Activated naive CD4-positive, alpha-beta T cell treated with anti-CD3 and anti-CD28 coated beads, Interleukin-2, amount 50 U/mL, for 72 hours (primary cell): ENCODE data around the gene LRRC56. TPM values are rescaled to one million over a fixed set of nuclear protein-coding genes. Genes with fewer than 3 reads are reported as not detected.
A peak's percentile ranks its signal among the peaks of the same experiment; 100 is the strongest.

ENCODE experiments used
- ATAC-seq, 2 donors: fragments of 150-1000 bp; cut with Tn5 transposase; 2 replicates each; pipeline ENCODE4 v1.10.0; 2021; ENCODE audit warnings: mild to moderate bottlenecking in 2 of 2, moderate library complexity in 2 of 2
- DNase-seq, 2 donors: peaks; one replicate each; pipeline ENCODE4 v3.0.0; 2021 to 2022; ENCODE audit warnings: low spot score in 2 of 2
- H3K27ac Mint-ChIP-seq, 2 donors: one replicate each; pipeline ENCODE4 v1.8.0; 2022; ENCODE audit warnings: mild to moderate bottlenecking in 2 of 2, mixed read lengths in 2 of 2
- H3K36me3 Mint-ChIP-seq, 2 donors: one replicate each; pipeline ENCODE4 v1.8.0; 2022; ENCODE audit warnings: mixed read lengths in 2 of 2
- H3K9me3 Mint-ChIP-seq, 2 donors: one replicate each; pipeline ENCODE4 v1.8.0; 2022; ENCODE audit warnings: mixed read lengths in 2 of 2
- total RNA-seq, 2 donors: library from RNA; stranded (reverse); gene quantifications; one replicate each; pipeline ENCODE4 v1.2.3, GENCODE V29; 2022

LRRC56 gene
- total RNA-seq, 2 donors from 2014 or later = 1.7 to 2.8 TPM

- Mint-ChIP-seq H3K27ac (peak overlapping the region; percentile 88 to 97), H3K36me3 (peaks cover 15 to 17% of the 10 kb centered on the region in 2 donors), H3K9me3 (no peaks in the 10 kb centered on the region)
- ATAC-seq (peak; percentile 96 to 99), DNase-seq (peak; percentile 68 to 83)
Observed at GRCh38 chr11:587978-588380, 50.7 kb downstream of the LRRC56 start.

DNA sequence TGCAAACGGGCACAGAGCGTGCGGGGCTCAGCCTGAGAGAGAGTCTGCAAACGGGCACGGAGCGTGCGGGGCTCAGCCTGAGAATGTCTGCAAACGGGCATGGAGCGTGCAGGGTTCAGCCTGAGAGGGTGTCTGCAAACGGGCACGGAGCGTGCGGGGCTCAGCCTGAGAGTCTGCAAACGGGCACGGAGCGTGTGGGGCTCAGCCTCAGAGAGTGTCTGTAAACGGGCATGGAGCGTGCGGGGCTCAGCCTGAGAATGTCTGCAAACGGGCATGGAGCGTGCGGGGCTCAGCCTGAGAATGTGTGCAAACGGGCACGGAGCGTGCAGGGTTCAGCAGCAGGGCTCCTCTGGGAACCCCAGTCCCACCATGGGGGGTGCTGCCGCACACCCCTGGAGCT is 52.5 kb downstream of the LRRC56 start:
- Mint-ChIP-seq H3K27ac (no peak overlapping the region), H3K9me3 (no peaks in the 10 kb centered on the region), H3K36me3 (peaks cover 19 to 28% of the 10 kb centered on the region in 2 donors)
- DNase-seq = no peak
- no peak for ATAC-seq

- no peak for ATAC-seq
- Mint-ChIP-seq H3K9me3 (no peaks in the 10 kb centered on the region), H3K36me3 (peaks cover 19 to 28% of the 10 kb centered on the region in 2 donors), H3K27ac (peak overlapping the region in 1 of 2 donors; percentile 86)
- no peak for DNase-seq
Observed at GRCh38 chr11:590997-591396, 53.7 kb downstream of the LRRC56 start.

DNA sequence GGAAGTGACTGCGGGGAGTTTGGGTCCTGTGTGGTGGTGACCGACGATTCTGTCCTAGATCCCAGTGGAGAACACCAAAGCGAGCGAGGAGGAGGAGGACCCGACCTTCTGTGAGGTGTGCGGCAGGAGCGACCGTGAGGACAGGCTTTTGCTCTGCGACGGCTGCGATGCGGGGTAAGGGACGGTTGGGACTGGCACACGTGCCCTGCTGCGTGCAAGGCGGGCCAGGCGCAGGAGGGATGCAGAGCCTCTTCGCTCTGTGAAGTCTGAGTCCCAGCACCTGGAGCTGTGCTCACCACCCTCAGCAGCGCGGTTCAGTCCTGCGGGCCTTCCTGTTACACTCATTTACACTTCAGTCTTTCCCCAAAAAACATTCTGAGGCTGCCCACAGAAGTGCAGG is 55.2 kb downstream of the LRRC56 start:
- ATAC-seq = no peak
- H3K36me3 Mint-ChIP-seq = peaks cover 23 to 34% of the 10 kb centered on the region in 2 donors
- H3K27ac Mint-ChIP-seq = peak overlapping the region in 1 of 2 donors; percentile 36
- DNase-seq = no peak
- H3K9me3 Mint-ChIP-seq = no peaks in the 10 kb centered on the region

DNA sequence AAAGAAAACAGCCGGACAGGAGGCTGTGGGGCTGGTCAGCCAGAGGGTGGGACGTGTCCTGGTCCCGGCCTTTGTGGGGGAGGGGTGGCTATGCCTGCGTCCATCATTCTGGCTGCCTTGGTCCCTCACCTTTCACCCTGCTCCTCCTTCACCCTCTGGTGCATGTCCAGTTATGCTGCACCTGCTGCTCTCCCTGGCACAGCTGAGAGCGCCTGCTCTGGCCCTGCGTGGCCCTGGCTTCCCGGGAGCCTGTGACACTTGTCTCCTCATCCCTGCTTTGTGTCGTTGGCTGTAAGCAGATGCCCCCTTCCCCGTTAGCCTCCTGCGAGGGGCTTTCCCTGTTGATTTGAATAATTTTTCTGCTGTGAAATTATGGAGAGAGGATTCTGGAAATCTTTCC is 55.6 kb downstream of the LRRC56 start:
- peaks cover 23 to 34% of the 10 kb centered on the region in 2 donors for H3K36me3 Mint-ChIP-seq
- DNase-seq = no peak
- no peaks in the 10 kb centered on the region for H3K9me3 Mint-ChIP-seq
- no peak for ATAC-seq
- H3K27ac Mint-ChIP-seq = peak overlapping the region in 1 of 2 donors; percentile 19

DNA sequence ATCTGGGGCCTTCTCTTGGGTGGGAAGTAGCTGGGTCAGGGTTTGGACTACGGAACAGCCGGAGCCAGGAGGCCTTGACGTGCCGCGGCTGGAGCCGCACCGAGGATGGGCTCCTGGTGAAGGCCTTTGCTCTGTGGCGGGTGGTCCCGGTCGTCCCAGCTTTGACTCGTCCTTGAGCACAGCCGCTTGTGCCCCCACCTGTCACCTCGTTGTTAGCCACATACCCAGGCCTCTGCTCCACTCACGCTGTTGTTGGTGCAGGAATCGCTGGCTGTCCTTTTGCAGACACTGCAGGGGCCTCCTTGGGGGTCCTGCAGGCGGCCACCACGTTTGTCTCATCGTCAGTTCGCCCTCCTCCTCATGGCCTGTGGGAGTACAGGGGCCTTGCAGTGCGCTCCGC is 56.0 kb downstream of the LRRC56 start:
- DNase-seq = no peak
- Mint-ChIP-seq H3K9me3 (no peaks in the 10 kb centered on the region), H3K27ac (peak overlapping the region in 1 of 2 donors; percentile 19), H3K36me3 (peaks cover 23 to 34% of the 10 kb centered on the region in 2 donors)
- no peak for ATAC-seq

- DNase-seq (no peak), ATAC-seq (no peak)
- Mint-ChIP-seq H3K36me3 (peaks cover 16 to 24% of the 10 kb centered on the region in 2 donors), H3K9me3 (no peaks in the 10 kb centered on the region), H3K27ac (no peak overlapping the region)
Observed at GRCh38 chr11:595400-595799, 58.1 kb downstream of the LRRC56 start.

DNA sequence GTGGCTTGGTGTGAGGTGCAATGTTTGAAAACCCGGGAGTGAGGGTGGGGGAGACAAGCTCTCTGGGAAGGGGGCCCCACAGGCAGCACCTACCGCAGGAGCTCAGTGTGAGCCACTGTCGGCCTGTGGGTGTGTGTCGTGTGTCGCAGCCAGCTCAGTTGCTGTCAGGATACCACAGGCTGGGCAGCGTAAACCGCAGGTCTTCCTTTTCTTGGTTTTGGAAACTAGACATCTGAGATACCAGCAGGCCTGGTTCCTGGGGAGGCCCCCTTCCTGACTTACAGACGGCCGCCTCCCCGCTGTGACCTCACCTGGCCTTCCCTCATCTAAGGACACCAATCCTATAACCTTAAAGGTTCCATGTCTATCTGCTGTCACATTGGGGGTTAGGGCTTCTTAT is 59.0 kb downstream of the LRRC56 start:
- ATAC-seq (peak in 1 of 2 donors; percentile 66), DNase-seq (no peak)
- no peaks in the 10 kb centered on the region for H3K9me3 Mint-ChIP-seq
- peaks cover 16 to 24% of the 10 kb centered on the region in 2 donors for H3K36me3 Mint-ChIP-seq
- peak overlapping the region in 1 of 2 donors; percentile 21 for H3K27ac Mint-ChIP-seq

DNA sequence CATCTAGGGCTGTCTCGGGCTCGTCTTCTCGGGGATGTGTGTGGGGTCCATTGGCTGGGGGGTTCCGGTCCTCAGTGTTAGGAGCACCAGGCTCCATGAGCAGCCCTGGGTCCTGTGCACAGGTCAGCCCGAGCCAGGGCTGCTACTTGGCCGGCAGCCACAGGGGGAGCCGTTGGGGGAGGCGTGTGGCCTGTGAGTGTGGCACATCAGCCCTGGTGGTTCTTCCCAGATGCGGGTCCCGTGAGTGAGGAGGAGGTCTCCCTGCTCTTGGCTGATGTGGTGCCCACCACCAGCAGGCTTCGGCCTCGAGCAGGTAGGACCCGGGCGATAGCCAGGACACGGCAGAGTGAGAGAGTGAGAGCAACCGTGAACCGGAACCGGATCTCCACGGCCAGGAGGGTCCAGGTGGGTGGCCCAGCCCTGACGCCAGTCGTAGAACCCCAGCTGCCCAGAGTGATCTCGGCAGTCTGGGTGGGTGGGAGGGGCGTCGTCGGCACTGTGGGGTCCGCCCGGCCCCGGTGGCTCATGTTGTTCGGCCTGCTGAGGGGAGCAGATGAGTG is 59.9 kb downstream of the LRRC56 start:
- Mint-ChIP-seq H3K27ac (peak overlapping the region; percentile 21 to 87), H3K9me3 (no peaks in the 10 kb centered on the region), H3K36me3 (peaks cover 14 to 21% of the 10 kb centered on the region in 2 donors)
- ATAC-seq (peak in 1 of 2 donors; percentile 38), DNase-seq (no peak)

- H3K36me3 Mint-ChIP-seq = peaks cover 7 to 16% of the 10 kb centered on the region in 2 donors
- no peak for DNase-seq
- H3K9me3 Mint-ChIP-seq = no peaks in the 10 kb centered on the region
- no peak for ATAC-seq
- no peak overlapping the region for H3K27ac Mint-ChIP-seq
Observed at GRCh38 chr11:598005-598680, 60.8 kb downstream of the LRRC56 start.

DNA sequence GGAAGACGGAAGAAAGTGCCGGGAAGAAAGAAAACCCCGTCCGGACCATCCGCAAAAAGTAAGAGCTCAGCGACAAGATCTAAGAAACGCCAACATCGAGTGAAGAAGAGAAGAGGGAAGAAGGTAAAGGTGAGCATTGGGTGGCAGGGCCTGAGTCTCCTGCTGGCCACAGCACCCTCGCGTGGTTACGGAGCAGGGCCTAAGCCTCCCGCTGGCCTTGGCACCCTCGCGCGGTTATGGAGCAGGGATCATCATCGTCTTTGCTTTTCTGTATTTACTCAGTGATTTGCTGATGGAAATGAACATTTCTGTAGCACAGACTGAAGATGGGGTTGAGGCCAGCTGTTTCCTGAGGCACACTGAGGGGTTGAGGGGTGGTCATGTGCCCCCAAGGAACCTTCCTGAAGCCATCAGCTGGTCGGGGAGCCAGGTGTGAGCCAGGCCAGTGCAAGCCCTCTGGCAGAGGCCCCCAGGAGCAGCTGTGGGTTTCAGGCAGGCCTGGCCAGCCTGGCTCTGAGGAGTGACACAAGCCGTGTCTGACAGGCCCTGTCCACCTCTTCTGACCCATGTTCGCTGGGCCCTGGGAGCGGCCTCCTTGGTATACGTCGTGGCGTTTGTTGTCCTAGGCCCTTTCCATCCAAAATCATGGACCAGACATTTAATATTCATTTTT is 64.4 kb downstream of the LRRC56 start:
- no peak for ATAC-seq
- no peak for DNase-seq
- H3K27ac Mint-ChIP-seq = no peak overlapping the region
- H3K9me3 Mint-ChIP-seq = no peaks in the 10 kb centered on the region
- H3K36me3 Mint-ChIP-seq = peaks cover 0 to 7% of the 10 kb centered on the region in 2 donors

GRCh38 chr11:603154-603553 is 65.8 kb downstream of the LRRC56 start:
- H3K36me3 Mint-ChIP-seq = peaks cover 0 to 8% of the 10 kb centered on the region in 2 donors
- H3K9me3 Mint-ChIP-seq = no peaks in the 10 kb centered on the region
- DNase-seq (no peak), ATAC-seq (no peak)
- no peak overlapping the region for H3K27ac Mint-ChIP-seq

Other genes with a start within 250 kb of the LRRC56 start
- gene PGGHG, start 248.4 kb upstream of the LRRC56 start, total RNA-seq = 100 to 1,000 TPM in 1 of 2 donors, 10 to 100 TPM in 1; 97.8 to 695 TPM
- not detected for gene IFITM5, start 238.0 kb upstream of the LRRC56 start, total RNA-seq
- 100 to 1,000 TPM; 385 to 785 TPM for gene IFITM2, start 229.7 kb upstream of the LRRC56 start, total RNA-seq
- gene IFITM1, start 223.5 kb upstream of the LRRC56 start, total RNA-seq = 100 to 1,000 TPM in 1 of 2 donors, 10 to 100 TPM in 1; 91.3 to 436 TPM
- 100 to 1,000 TPM in 1 of 2 donors, 10 to 100 TPM in 1; 51.8 to 139 TPM for gene IFITM3, start 216.7 kb upstream of the LRRC56 start, total RNA-seq
- 10 to 100 TPM in 1 of 2 donors, 1 to 10 TPM in 1; 6.6 to 13.6 TPM for gene B4GALNT4, start 168.0 kb upstream of the LRRC56 start, total RNA-seq
- gene PKP3, start 143.3 kb upstream of the LRRC56 start, total RNA-seq = under 1 TPM in 1 of 2 donors, not detected in 1; 0.12 TPM
- gene SIGIRR, start 122.5 kb upstream of the LRRC56 start, total RNA-seq = 10 to 100 TPM; 63.8 to 80.8 TPM
- gene ANO9, start 95.5 kb upstream of the LRRC56 start, total RNA-seq = 10 to 100 TPM; 61.2 to 69.3 TPM
- 10 to 100 TPM; 23.6 to 23.8 TPM for gene PTDSS2, start 87.2 kb upstream of the LRRC56 start, total RNA-seq
- gene RNH1, start 30.3 kb upstream of the LRRC56 start, total RNA-seq = 10 to 100 TPM; 90.9 to 98.0 TPM
- gene HRAS, start 2.0 kb upstream of the LRRC56 start, total RNA-seq = 10 to 100 TPM; 29.9 to 38.6 TPM
- gene LMNTD2, start 23.2 kb downstream of the LRRC56 start, total RNA-seq = 1 to 10 TPM; 5.1 to 5.8 TPM
- 10 to 100 TPM; 13.3 to 17.5 TPM for gene RASSF7, start 23.4 kb downstream of the LRRC56 start, total RNA-seq
- 10 to 100 TPM; 37.3 to 47.1 TPM for gene PHRF1, start 38.9 kb downstream of the LRRC56 start, total RNA-seq
- gene IRF7, start 78.4 kb downstream of the LRRC56 start, total RNA-seq = 100 to 1,000 TPM in 1 of 2 donors, 10 to 100 TPM in 1; 25.3 to 104 TPM
- gene CDHR5, start 87.4 kb downstream of the LRRC56 start, total RNA-seq = not detected
- not detected for gene SCT, start 89.7 kb downstream of the LRRC56 start, total RNA-seq
- gene DRD4, start 99.7 kb downstream of the LRRC56 start, total RNA-seq = 1 to 10 TPM in 1 of 2 donors, under 1 TPM in 1; 0.60 to 5.6 TPM
- gene DEAF1, start 157.7 kb downstream of the LRRC56 start, total RNA-seq = 10 to 100 TPM; 50.9 to 63.5 TPM
- gene TMEM80, start 158.3 kb downstream of the LRRC56 start, total RNA-seq = 10 to 100 TPM in 1 of 2 donors, 1 to 10 TPM in 1; 5.2 to 11.3 TPM
- gene EPS8L2, start 168.7 kb downstream of the LRRC56 start, total RNA-seq = 10 to 100 TPM in 1 of 2 donors, 1 to 10 TPM in 1; 2.4 to 34.1 TPM
- 100 to 1,000 TPM; 226 to 328 TPM for gene TALDO1, start 209.9 kb downstream of the LRRC56 start, total RNA-seq
- 10 to 100 TPM; 33.1 to 60.5 TPM for gene GATD1, start 240.0 kb downstream of the LRRC56 start, total RNA-seq